ACC112 (cell line): ENCODE results near the gene DNAH9.

Experiments used
- H2AFZ ChIP-seq: fragments of 200-600 bp; sonication (generic); one replicate; pipeline ENCODE4 v1.6.0; 2017; ENCODE audit warnings: antibody characterized with exemption, low read length; ENCODE audit not compliant: unreplicated experiment
- H3K27ac ChIP-seq: fragments of 200-600 bp; sonication (generic); 2 replicates; pipeline ENCODE4 v1.5.1; 2014; ENCODE audit warnings: low read depth, mild to moderate bottlenecking, antibody characterized with exemption, low read length, moderate library complexity
- H3K27me3 ChIP-seq: fragments of 200-600 bp; sonication (generic); 2 replicates; pipeline ENCODE4 v1.6.1; 2014; ENCODE audit warnings: mild to moderate bottlenecking, antibody characterized with exemption, low read length, moderate library complexity, mixed read lengths; ENCODE audit not compliant: insufficient read depth
- H3K36me3 ChIP-seq: fragments of 200-600 bp; sonication (generic); 2 replicates; pipeline ENCODE4 v1.6.1; 2016; ENCODE audit warnings: mild to moderate bottlenecking, antibody characterized with exemption, low read length, moderate library complexity, mixed read lengths; ENCODE audit not compliant: insufficient read depth
- H3K4me1 ChIP-seq: fragments of 200-600 bp; sonication (generic); one replicate; pipeline ENCODE4 v1.6.1; 2016; ENCODE audit warnings: low read length, mixed read lengths; ENCODE audit not compliant: insufficient read depth, unreplicated experiment, control insufficient read depth
- H3K4me3 ChIP-seq: fragments of 200-600 bp; sonication (generic); 2 replicates; pipeline ENCODE4 v1.5.1; 2014; ENCODE audit warnings: mild to moderate bottlenecking, low read depth, low read length
- H3K79me2 ChIP-seq: fragments of 200-600 bp; sonication (generic); one replicate; pipeline ENCODE4 v1.6.0; 2016; ENCODE audit warnings: low read length; ENCODE audit not compliant: control insufficient read depth, unreplicated experiment, insufficient read depth

Gene DNAH9, protein sequence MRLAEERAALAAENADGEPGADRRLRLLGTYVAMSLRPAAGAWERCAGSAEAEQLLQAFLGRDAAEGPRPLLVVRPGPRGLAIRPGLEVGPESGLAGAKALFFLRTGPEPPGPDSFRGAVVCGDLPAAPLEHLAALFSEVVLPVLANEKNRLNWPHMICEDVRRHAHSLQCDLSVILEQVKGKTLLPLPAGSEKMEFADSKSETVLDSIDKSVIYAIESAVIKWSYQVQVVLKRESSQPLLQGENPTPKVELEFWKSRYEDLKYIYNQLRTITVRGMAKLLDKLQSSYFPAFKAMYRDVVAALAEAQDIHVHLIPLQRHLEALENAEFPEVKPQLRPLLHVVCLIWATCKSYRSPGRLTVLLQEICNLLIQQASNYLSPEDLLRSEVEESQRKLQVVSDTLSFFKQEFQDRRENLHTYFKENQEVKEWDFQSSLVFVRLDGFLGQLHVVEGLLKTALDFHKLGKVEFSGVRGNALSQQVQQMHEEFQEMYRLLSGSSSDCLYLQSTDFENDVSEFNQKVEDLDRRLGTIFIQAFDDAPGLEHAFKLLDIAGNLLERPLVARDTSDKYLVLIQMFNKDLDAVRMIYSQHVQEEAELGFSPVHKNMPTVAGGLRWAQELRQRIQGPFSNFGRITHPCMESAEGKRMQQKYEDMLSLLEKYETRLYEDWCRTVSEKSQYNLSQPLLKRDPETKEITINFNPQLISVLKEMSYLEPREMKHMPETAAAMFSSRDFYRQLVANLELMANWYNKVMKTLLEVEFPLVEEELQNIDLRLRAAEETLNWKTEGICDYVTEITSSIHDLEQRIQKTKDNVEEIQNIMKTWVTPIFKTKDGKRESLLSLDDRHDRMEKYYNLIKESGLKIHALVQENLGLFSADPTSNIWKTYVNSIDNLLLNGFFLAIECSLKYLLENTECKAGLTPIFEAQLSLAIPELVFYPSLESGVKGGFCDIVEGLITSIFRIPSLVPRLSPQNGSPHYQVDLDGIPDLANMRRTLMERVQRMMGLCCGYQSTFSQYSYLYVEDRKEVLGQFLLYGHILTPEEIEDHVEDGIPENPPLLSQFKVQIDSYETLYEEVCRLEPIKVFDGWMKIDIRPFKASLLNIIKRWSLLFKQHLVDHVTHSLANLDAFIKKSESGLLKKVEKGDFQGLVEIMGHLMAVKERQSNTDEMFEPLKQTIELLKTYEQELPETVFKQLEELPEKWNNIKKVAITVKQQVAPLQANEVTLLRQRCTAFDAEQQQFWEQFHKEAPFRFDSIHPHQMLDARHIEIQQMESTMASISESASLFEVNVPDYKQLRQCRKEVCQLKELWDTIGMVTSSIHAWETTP (N-terminal part only)

DNA sequence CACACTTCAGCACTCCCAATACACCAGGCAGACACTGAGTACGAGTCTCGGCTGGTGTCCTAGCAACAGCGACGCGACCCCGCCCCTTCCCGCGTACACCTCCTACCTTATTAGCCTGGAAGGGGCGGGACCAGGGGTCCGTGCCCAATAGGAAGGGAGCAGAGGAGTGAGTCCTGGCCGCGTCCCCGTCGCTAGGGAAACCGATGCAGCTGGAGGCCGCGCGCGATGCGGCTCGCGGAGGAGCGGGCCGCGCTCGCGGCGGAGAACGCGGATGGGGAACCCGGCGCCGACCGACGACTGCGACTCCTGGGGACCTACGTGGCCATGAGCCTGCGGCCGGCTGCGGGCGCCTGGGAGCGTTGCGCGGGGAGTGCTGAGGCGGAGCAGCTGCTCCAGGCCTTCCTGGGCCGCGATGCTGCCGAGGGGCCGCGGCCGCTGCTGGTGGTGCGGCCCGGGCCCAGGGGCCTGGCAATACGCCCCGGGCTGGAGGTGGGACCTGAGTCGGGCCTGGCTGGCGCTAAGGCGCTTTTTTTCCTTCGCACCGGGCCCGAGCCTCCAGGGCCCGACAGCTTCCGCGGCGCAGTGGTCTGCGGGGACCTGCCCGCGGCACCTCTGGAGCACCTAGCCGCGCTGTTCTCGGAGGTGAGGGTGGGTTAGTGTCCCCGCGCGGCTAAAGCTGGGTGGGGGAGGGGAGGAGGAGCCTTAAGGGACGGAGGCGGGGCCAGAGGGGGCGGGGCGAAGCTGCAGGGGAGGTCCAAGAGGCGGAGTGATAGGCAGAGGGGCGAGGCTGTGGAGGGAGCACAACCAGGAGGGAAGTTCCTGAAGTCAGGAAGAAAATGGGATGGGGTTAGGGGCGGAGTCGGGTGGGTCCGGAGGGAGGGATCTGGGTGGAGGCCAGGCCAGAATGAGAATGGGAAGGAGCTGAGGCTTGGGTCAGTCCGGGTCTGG is at the start of gene DNAH9:
Gene DNAH9 (plus strand): TSS at position 197 of the 948 bp plus-strand sequence. CDS start 29 bp downstream, at position 226.
- no peaks in the 10 kb centered on the region for H3K79me2 ChIP-seq
- H3K27ac ChIP-seq, result no peak within 1 kb of the TSS
- H3K36me3 ChIP-seq, result no peaks in the 10 kb centered on the region
- no peak within 1 kb of the TSS for H2AFZ ChIP-seq
- H3K4me3 ChIP-seq, result no peak within 1 kb of the TSS
- H3K4me1 ChIP-seq, result no peaks in the 10 kb centered on the region
- H3K27me3 ChIP-seq, result no peaks in the 10 kb centered on the region

DNA sequence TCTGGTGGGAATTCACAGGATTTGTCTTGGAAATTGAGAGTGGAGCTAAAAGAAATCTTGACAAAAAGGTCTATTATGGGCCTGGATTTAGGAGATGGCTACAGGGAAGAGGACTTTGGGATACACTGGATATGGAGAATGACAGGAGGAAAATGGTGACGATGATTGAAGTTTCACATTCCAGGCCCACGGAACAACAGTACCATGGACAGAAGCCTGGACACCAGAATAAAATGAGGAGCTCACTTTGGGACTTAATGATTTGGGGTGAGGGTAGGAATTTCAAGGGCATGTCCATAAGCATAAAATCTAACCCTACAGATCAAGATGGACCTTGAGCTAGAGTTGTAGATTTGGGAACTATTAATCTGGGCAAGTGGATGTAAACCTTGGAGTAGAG is 47.8 kb upstream of the DNAH9 start:
- H3K4me1 ChIP-seq, result no peaks in the 10 kb centered on the region
- no peak overlapping the region for H2AFZ ChIP-seq
- H3K27ac ChIP-seq, result no peak overlapping the region
- H3K27me3 ChIP-seq, result no peaks in the 10 kb centered on the region
- no peak overlapping the region for H3K4me3 ChIP-seq
- H3K79me2 ChIP-seq, result no peaks in the 10 kb centered on the region
- no peaks in the 10 kb centered on the region for H3K36me3 ChIP-seq

DNA sequence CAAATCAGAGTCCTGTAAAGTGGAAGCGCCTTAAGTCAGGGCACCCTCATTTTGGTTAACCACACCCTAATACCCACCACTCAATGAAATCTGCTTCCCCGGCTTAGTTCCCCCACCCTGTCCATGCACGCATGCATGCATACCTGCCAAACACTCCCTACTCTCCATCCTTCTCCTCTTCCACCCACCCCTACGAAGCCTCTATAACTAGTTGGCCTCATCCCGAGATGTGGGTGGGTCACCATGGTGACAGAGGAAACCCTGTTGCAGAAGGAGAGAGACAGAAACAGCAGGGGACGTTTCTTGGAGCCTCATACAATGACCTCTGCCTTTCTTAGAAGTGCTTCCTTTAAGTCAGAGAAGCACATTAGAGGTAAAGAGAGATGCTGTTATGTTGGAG is 46.8 kb upstream of the DNAH9 start:
- Histone ChIP-seq H3K4me1 (no peaks in the 10 kb centered on the region), H3K27me3 (no peaks in the 10 kb centered on the region)

DNA sequence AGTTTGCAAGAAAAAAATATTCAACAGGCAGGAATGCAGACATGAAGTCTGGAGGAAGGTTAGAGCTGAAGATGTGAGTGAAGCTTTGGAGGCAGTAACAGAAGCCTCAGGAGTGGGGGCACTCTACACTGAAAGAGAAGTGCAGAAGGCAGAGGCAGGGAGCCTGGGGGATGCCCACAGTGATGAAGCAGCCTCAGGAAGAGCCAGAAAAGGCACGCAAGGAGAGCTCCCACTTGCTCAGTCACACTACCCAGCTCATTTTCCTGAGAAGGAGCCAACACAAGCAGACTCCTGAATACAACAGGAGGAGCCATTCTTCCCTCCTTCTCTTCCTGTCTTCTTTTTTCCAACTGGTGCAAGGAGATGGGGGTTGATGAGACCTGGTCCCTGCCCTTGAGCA is 45.1 kb upstream of the DNAH9 start:
- Histone ChIP-seq H3K4me3 (no peak overlapping the region), H3K79me2 (no peaks in the 10 kb centered on the region), H3K27ac (no peak overlapping the region), H3K27me3 (no peaks in the 10 kb centered on the region), H2AFZ (no peak overlapping the region), H3K4me1 (no peaks in the 10 kb centered on the region), H3K36me3 (no peaks in the 10 kb centered on the region)

More for the DNA sequence above, 46.8 kb upstream of the DNAH9 start:
- H2AFZ ChIP-seq, result no peak overlapping the region
- no peaks in the 10 kb centered on the region for H3K79me2 ChIP-seq
- no peaks in the 10 kb centered on the region for H3K36me3 ChIP-seq
- no peak overlapping the region for H3K27ac ChIP-seq
- H3K4me3 ChIP-seq, result no peak overlapping the region

DNA sequence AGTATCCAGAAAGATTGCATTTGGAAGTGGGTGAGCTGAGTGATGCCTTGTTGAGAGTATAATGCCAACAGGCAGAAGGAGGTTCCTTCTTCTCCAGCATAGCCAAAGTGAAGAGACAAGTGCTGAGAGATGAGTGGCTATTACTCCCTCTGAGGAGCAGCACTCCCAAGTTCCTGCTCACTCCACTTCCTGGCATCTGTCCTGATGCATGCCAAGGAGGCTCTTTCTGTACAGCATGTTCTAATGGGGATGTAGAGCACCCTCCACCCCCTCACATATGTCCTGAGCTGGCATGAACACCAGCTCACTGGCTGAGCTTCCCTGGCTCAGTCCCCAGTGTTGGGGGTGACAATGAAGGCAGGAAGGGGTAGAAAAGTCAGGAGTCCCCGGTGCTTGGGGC is 44.2 kb upstream of the DNAH9 start:
- Histone ChIP-seq H3K4me3 (no peak overlapping the region), H3K36me3 (no peaks in the 10 kb centered on the region), H3K4me1 (no peaks in the 10 kb centered on the region), H3K27me3 (no peaks in the 10 kb centered on the region), H3K27ac (no peak overlapping the region), H3K79me2 (no peaks in the 10 kb centered on the region), H2AFZ (no peak overlapping the region)

DNA sequence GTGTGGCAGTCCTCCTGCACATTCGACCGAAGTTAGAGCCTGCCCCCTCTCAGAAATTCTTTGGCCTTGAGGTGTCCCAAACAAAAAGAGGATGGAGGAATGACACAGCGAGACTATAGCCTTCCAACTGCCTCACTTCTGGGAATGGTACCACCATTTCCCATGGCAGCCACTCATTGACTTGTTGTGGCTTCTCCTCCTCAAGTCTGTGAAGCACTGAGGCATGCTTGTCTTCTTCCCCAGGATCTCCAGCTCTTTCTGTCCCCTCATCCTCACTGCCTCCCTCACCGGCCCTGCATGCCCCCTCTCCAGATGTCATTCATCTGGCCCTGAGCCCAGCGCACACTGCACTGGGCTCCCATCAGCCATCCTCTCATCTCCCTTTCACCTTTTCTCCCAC is 43.7 kb upstream of the DNAH9 start:
- H3K27me3 ChIP-seq, result no peaks in the 10 kb centered on the region
- H3K4me1 ChIP-seq, result no peaks in the 10 kb centered on the region
- no peaks in the 10 kb centered on the region for H3K36me3 ChIP-seq
- no peak overlapping the region for H3K27ac ChIP-seq
- no peaks in the 10 kb centered on the region for H3K79me2 ChIP-seq
- H3K4me3 ChIP-seq, result no peak overlapping the region
- no peak overlapping the region for H2AFZ ChIP-seq

DNA sequence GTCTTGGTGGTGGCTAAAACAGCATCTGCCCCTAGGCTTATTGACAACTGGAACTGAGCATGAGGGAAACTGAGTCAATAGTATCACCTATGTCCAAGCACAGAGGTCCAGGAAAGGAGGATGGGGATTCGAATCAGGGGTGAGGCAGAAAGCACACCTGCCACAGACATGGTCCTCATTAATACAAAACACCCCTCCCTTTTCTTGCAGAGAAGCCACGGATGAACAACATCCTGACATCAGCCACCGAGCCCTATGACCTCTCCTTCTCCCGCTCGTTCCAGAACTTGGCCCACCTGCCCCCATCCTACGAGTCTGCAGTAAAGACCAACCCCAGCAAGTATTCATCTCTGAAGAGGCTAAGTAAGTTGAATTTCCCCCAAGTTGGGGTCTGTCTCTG is 42.7 kb upstream of the DNAH9 start:
- H3K4me1 ChIP-seq, result no peaks in the 10 kb centered on the region
- H3K27ac ChIP-seq, result no peak overlapping the region
- no peak overlapping the region for H2AFZ ChIP-seq
- H3K4me3 ChIP-seq, result no peak overlapping the region
- H3K79me2 ChIP-seq, result no peaks in the 10 kb centered on the region
- H3K27me3 ChIP-seq, result no peaks in the 10 kb centered on the region
- no peaks in the 10 kb centered on the region for H3K36me3 ChIP-seq

DNA sequence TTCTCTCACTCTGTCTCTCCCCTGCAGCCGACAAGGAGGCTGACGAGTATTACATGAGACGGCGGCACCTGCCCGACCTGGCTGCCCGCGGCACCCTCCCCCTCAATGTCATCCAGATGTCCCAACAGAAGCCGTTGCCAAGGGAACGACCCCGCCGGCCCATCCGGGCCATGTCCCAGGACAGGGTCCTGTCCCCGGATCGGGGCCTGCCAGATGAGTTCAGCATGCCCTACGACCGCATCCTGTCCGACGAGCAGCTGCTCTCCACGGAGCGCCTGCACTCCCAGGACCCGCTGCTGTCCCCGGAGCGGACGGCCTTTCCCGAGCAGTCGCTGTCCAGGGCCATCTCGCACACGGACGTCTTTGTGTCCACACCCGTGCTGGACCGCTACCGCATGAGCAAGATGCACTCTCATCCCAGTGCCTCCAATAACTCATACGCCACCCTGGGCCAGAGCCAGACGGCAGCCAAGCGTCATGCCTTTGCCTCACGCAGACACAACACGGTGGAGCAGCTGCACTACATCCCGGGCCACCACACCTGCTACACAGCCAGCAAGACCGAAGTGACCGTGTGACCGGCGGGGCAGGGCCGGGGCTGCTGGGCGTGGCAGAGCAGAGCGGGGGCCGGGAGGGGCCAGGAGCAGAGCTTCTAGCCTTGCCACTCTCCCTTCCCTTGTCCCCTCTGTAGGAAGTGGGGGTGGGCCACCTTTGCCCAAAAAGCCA is 40.4 kb upstream of the DNAH9 start:
- Histone ChIP-seq H3K36me3 (no peaks in the 10 kb centered on the region), H3K4me3 (no peak overlapping the region), H3K27ac (no peak overlapping the region), H3K4me1 (no peaks in the 10 kb centered on the region), H3K27me3 (no peaks in the 10 kb centered on the region), H3K79me2 (no peaks in the 10 kb centered on the region), H2AFZ (no peak overlapping the region)

DNA sequence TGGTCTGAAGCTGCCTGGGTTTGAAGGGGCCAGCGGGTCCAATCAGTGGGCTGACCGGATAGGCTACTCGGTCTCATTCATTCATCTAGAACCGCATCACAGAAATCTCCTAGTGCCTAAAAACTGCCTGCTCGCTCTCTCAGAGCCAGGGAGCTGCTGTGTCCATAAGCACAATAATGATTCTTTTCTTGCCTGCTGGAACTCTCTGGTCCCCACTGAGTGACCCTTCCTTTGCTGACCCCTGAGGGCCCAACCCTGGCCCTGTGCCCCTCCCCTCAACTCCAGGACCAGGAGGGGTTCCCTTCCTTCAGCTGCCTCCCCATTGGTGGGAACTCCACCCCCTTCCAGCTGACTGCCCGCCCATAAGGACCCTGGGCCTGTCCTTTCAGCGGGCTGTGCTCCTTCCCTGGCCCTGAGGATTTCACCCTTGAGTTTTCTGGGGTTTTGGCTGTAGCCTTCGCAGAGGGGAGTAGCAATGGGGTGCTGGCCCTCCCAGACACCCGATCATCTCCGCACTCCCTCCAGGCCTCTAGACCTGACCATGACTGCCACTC is 39.5 kb upstream of the DNAH9 start:
- no peak overlapping the region for H2AFZ ChIP-seq
- H3K27me3 ChIP-seq, result no peaks in the 10 kb centered on the region
- no peaks in the 10 kb centered on the region for H3K4me1 ChIP-seq

More for the DNA sequence above, 39.5 kb upstream of the DNAH9 start:
- Histone ChIP-seq H3K27ac (no peak overlapping the region), H3K36me3 (no peaks in the 10 kb centered on the region), H3K4me3 (no peak overlapping the region), H3K79me2 (no peaks in the 10 kb centered on the region)
